GM19397 (cell line): Measurements from ENCODE around the gene RFLNA.
A peak's percentile ranks its signal among the peaks of the same experiment; 100 is the strongest.

Experiments used
- ATAC-seq: cut with Tn5 transposase; IDR thresholded peaks from one replicate; pipeline ENCODE4 v1.9.1; 2021; ENCODE audit warnings: mild to moderate bottlenecking, moderate library complexity; ENCODE audit not compliant: unreplicated experiment

The RFLNA gene

DNA sequence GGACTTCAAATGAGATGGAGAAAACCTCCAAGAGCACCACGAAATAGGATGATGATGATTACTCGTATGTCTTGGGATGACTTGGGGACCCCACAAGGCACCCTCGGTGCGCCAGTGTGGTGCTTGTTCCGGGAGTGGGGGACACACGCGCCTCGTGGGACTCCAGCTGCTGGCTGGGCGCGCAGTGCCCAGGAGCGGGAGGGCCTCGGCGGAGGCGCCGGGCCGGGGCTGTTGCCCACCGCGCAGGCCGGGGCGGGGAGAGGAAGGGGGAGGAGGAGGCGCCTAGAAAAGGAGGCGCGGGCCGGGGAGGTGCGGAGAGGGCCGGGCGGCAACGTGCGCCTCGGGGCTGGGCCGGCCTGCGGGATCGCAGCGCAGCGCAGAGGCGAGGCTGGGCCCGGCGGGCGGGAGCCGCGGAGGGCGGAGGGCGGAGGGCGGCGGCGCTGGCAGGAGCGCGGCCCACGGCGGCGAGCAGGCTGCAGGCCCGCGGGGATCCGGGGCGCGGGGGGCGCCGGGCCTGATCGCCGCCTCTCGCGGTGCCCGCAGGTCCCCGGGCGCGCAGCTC lies at the start of gene RFLNA:
RFLNA (plus strand) TSS at position 314 of the 562 bp plus-strand sequence. CDS start 337 bp downstream, outside the sequence.
- ATAC-seq: no peak

- no peak for ATAC-seq
Measured at GRCh38 chr12:124247331-124247730, 47.6 kb upstream of the RFLNA start.

GRCh38 chr12:124248941-124249825 lies 45.7 kb upstream of the RFLNA start:
- no peak for ATAC-seq

DNA sequence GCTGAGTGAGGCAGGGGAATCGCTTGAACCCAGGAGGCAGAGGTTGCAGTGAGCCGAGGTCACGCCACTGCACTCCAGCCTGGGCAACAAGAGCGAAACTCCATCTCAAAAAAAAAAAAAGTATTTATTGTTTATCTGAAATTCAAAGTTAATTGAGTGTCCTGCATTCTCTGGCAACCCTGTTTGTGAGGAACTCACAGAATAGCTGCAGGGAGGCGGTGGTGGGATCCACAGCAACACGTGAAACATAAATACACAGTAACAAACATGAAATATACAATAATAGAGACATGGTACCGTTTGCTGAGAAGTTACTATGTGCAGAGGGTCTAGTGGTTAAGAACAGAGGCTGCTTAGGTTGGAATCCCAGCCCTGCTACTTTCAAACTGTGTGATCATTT lies 43.7 kb upstream of the RFLNA start:
- ATAC-seq: no peak

GRCh38 chr12:124252964-124253363 lies 41.9 kb upstream of the RFLNA start:
- no peak for ATAC-seq

- no peak for ATAC-seq
Measured at GRCh38 chr12:124254126-124254525, 40.8 kb upstream of the RFLNA start.

GRCh38 chr12:124259154-124260066 lies 35.5 kb upstream of the RFLNA start:
- ATAC-seq: no peak

DNA sequence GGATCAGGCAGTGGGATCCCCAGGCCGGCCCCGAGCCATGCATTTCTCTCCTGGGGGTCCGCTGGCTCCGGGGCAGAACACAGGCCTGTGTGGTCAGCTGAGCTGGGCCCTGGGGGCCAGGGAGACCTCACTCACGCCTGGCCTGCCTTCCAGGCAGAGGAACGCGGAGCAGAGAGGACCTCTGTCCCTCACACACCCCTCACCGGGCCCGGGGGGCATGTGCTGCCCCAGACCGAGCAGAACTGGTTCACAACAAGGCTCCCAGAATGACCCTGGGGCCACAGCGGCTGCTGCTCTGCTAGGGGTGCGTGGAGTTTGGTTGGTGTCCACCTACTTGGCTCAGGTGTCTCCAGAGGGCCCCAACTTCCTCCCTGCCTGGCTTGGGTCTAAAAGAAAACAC lies 33.0 kb upstream of the RFLNA start:
- ATAC-seq: no peak

GRCh38 chr12:124264089-124264795 lies 30.7 kb upstream of the RFLNA start:
- no peak for ATAC-seq

DNA sequence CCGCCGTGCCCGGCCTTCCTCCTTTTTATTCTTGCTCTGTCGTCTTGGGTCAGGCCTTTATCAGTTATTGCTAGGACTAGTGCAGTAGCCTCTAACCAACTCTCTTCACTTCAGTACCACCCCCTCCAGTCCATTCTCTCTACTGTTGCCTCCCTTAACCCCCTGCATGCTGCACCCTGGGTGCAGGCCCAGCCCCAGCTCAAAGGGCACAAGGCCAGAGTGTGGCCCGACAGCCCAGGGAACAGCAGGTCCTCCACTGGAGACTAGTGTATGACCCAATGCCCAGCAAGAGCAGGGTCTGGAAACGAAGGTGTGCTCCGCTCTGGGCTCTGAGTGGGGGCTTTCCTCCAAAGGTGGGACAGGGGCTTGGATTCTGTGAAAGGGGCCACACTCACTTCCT lies 30.0 kb upstream of the RFLNA start:
- ATAC-seq: no peak

GRCh38 chr12:124267205-124267778 lies 27.6 kb upstream of the RFLNA start:
- no peak for ATAC-seq

- no peak for ATAC-seq
Measured at GRCh38 chr12:124270671-124271070, 24.2 kb upstream of the RFLNA start.

DNA sequence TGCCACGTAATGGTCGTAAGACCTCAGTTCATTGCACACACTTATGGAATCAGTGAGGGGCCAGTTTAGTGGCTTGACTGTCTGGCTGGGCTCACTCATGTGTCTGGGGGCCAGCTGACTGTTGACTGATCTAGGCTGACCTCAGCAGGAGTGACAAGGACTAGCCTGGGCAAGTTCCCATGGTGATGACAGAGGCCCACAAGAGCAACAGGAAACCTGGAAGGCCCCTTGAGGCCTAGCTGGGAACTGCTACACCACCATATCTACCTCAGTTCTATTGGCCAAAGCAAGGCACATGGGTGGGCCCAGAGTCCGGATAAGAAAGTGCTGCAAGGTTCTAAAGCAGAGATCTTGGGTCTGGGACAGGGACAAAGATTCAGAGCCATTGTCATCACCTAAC lies 21.3 kb upstream of the RFLNA start:
- ATAC-seq: peak; percentile 52

GRCh38 chr12:124276337-124276736 lies 18.6 kb upstream of the RFLNA start:
- no peak for ATAC-seq

DNA sequence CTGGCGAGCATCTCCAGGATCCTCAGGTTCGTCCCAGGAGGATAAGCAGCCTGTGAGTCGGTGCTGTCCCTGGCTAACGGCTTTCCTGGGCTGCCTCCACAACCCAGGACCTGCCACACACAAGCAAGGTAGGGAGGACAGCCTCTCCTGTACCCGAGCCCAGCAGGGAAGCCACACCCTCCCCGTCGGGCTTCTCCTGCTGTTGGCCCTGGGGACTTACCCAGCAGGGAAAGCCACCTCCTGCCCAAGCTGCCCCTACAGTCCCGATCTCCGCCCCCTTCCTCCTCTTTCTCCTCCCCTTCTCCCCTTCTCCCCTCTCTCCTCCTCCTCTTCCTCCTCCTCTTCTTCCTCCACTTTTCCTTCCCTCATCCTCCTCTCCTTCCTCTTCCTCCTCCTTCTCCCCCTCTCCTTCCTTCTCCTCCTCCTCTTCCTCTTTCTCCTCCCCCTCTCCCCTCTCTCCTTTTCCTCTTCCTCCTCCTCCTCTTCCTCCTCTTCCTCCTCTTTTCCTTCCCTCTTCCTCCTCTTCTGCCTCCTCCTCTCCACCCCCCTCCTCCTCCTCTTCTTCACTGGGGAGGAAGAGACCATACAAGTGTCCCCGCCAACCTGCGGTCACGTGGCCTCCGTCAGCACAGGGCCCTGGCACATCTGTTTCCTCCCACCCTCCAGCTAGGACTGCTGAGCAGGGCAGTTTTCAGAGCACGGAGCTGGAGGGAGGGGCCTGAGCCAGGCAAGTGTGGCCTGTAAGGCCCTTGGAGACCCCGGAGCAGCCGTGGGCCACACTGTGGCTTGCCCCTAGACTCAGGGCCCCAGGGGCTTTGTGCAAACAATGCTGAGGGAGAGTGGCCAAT lies 17.3 kb upstream of the RFLNA start:
- no peak for ATAC-seq

DNA sequence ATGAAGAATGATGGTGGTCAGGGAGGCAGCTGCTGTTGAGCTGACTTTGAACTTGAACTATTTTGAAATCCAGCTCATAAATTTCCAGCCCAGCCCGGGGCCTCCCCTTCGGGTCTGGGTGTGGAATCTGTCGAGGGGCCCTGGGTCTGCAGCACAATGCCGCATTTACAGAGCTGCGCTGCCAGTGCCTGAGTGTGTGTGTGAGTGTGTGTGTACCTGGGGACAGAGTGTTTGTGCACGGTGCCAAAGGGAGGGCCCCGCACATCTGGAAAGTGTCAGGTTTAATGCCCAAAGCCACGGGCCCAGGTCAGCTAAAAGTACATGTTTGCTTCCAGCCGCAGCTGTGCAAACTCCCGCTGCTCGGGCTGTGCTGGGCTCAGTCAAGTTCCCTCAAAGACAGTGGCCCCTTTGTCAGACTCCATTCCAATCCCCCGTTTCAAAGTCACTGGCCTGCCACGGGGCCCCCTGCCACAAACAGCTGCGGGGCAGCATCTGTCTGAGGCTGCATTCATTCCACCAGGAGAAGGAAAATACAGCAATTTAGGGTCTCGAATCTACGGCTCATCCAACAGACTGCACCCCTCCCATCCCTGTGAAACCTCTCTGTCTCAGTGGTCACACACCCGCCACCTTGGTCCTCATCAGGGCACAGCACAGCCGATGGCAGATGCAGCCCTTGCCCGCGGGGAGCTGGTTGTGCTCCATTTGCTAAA lies 16.3 kb upstream of the RFLNA start:
- ATAC-seq: no peak

- no peak for ATAC-seq
Measured at GRCh38 chr12:124279315-124279714, 15.6 kb upstream of the RFLNA start.

DNA sequence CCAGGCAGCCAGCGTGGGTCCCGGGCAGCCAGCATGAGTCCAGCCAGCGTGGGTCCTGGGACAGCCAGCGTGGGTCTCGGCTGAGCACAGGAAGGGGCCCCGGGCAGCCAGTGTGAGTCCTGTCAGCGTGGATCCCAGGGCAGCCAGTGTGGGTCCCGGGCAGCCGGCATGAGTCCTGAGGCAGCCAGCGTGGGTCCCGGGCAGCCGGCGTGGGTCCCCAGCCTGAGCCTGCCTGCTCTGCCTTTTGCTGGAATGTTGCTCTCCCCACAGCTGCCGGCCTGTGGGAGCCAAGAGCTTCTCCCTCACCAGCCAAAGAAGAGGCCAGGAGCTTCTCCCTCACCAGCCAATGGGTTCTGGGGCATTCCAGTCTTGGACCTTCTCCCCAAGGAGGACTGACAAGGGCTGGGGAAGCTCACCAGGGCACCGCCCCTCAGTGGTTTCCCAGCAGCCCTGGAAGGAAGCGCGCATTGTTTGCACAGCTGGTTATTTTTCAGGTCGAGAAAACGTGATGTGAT lies 15.0 kb upstream of the RFLNA start:
- ATAC-seq: no peak

- ATAC-seq: no peak
Measured at GRCh38 chr12:124281309-124281708, 13.6 kb upstream of the RFLNA start.
